ENCODE data around the gene FAM9C.

The FAM9C gene

DNA sequence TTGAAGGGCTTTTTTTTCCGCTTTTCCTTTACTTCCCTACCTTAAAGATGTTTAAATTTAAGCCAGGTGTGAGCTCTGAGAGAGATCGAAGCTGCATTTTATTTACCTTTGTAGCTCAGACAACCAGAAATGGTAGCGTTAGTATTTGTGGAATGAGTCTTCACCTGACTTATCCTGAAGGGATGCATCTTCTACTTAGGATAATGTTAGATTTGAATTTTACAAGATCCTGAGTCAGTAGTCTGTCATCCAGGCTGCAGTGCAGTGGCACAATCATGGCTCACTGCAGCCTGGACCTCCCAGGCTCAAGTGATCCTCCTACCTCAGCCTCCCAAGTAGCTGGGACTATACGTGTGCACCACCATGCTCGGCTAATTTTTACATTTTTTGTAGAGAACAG, 43.3 kb downstream of the FAM9C start:
- Histone ChIP-seq H3K36me3 (ENCODE audit: control insufficient read depth in 1 of 2, insufficient read depth in 2 of 2, low read length in 2 of 2) (no peaks in the 10 kb centered on the region), H3K27me3 (ENCODE audit: low read depth, low read length) (no peaks in the 10 kb centered on the region), H3K4me1 (ENCODE audit: control insufficient read depth in 1 of 2, insufficient read depth in 2 of 2, low read length in 2 of 2) (peaks cover 0 to 9% of the 10 kb centered on the region in 2 donors), H3K4me3 (ENCODE audit: low read depth in 1 of 2, low read length in 2 of 2) (no peak overlapping the region), H3K9me3 (ENCODE audit: control insufficient read depth in 1 of 2, low read length in 2 of 2) (no peaks in the 10 kb centered on the region), H3K27ac (ENCODE audit: low read length) (no peak overlapping the region)

DNA sequence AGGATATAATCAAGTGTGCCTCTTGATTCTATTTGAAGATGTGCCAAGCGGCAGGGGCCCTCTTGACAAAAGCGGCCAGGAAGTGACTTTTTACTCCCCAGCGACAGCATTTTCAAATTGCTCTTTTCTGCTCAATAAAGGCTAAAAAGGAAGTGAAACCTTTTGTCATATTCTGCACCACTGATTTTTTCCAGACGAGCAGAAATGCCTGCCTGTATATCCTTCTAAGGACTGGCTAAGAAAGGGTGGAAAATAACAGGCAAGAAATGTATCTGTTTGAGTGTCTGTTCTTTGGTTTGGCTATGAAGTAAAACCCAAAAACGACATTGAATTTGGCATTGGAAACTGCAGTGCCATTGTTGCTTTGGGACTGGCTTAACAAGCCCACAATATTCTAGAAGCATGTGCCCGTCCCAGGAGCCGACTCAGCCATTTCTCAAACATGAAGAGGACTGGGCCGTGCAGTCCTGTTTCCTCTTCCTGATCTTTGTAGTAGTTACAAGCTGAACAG, 44.1 kb downstream of the FAM9C start:
- no peak overlapping the region for H3K4me3 ChIP-seq (ENCODE audit: low read depth in 1 of 2, low read length in 2 of 2)
- peaks cover 0 to 9% of the 10 kb centered on the region in 2 donors for H3K4me1 ChIP-seq (ENCODE audit: control insufficient read depth in 1 of 2, insufficient read depth in 2 of 2, low read length in 2 of 2)
- peak overlapping the region; percentile 67 for H3K27ac ChIP-seq (ENCODE audit: low read length)

DNA sequence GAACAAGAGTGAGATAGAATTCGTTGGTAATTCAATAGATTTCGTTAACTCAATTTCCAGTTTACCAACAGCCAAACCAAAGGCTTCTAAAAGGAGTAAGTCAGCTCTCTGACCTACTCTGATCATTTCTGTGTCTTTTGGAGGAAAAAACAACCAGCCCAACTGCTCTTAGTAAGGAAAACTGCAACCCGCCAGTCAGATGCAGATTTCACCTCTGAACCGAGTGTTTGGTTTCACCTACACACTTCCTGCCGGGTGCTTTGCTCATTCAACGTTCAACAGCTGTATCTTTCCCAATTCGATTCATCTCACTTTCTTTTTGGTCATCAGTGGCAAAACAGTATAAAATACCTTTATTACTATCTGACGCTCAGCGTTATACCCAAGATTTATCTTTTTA, 45.0 kb downstream of the FAM9C start:
- Histone ChIP-seq H3K9me3 (ENCODE audit: control insufficient read depth in 1 of 2, low read length in 2 of 2) (no peaks in the 10 kb centered on the region), H3K36me3 (ENCODE audit: control insufficient read depth in 1 of 2, insufficient read depth in 2 of 2, low read length in 2 of 2) (no peaks in the 10 kb centered on the region), H3K4me3 (ENCODE audit: low read depth in 1 of 2, low read length in 2 of 2) (no peak overlapping the region), H3K27me3 (ENCODE audit: low read depth, low read length) (no peaks in the 10 kb centered on the region), H3K27ac (ENCODE audit: low read length) (no peak overlapping the region), H3K4me1 (ENCODE audit: control insufficient read depth in 1 of 2, insufficient read depth in 2 of 2, low read length in 2 of 2) (peaks cover 0 to 9% of the 10 kb centered on the region in 2 donors)

More for the DNA sequence above, 44.1 kb downstream of the FAM9C start:
- H3K36me3 ChIP-seq (ENCODE audit: control insufficient read depth in 1 of 2, insufficient read depth in 2 of 2, low read length in 2 of 2), result no peaks in the 10 kb centered on the region
- H3K9me3 ChIP-seq (ENCODE audit: control insufficient read depth in 1 of 2, low read length in 2 of 2), result no peaks in the 10 kb centered on the region
- no peaks in the 10 kb centered on the region for H3K27me3 ChIP-seq (ENCODE audit: low read depth, low read length)

DNA sequence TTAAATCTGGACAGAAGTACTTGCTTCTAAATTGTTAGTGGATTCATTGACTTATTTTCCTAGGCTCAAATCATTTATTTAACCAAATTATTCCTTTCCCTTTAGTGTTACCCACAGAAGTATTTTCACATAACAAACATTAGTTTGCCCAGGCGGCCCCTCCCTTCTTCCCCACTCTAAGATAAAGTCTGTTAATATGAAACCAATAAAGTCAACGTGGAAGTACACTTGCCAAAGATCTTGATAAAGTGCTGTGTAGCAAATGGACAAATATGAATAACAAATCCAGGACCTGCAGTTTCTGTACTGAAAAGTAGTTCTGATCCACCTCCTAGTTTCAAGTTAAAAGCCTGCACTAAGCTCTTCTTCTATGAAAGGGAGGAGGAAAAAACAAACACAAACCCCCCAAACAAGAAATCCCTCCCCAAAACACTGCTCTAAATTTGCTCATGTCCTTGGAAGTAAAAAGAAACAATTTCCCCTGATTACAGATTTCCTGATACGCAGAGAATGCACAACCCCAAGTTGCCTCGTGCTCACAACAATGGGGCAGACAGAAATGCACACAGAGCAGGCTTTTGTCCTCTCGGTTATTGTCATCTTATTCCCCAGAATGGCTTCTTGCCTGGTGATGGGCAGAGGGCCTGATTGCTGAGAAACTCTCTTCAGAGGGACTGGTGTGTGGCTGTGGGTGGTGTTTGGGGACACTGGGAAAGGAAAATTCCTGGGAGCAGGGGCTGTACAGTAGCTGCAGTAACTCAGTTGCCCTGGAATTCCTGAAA, 46.3 kb downstream of the FAM9C start:
- Histone ChIP-seq H3K4me3 (ENCODE audit: low read depth in 1 of 2, low read length in 2 of 2) (no peak overlapping the region), H3K27me3 (ENCODE audit: low read depth, low read length) (no peaks in the 10 kb centered on the region), H3K36me3 (ENCODE audit: control insufficient read depth in 1 of 2, insufficient read depth in 2 of 2, low read length in 2 of 2) (no peaks in the 10 kb centered on the region), H3K4me1 (ENCODE audit: control insufficient read depth in 1 of 2, insufficient read depth in 2 of 2, low read length in 2 of 2) (peaks cover 3 to 9% of the 10 kb centered on the region in 2 donors), H3K9me3 (ENCODE audit: control insufficient read depth in 1 of 2, low read length in 2 of 2) (no peaks in the 10 kb centered on the region), H3K27ac (ENCODE audit: low read length) (peak overlapping the region; percentile 67)

DNA sequence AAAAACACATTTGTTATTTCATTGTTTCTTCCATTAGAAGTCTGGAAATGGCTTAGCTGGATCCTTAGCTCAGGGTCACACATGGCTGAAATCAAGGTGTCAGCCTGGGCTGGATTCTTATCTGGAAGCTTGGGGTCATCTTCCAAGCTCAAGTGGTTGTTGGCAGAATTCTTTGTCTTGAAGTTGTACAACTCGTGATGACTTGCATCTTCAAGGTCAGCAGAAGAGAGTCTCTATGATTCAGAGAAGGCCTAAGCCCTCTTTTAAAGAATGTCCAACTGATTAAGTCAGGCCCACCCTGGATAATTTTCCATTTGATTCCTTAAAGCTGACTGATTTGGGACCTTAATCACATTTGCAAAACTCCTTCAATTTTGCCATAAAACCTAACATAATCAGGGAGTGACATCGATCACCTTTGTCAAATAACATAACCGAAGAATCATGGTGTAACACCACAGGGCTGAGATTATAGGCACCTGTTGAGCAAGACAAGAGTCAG, 47.4 kb downstream of the FAM9C start:
- no peaks in the 10 kb centered on the region for H3K36me3 ChIP-seq (ENCODE audit: control insufficient read depth in 1 of 2, insufficient read depth in 2 of 2, low read length in 2 of 2)
- H3K4me1 ChIP-seq (ENCODE audit: control insufficient read depth in 1 of 2, insufficient read depth in 2 of 2, low read length in 2 of 2), result peaks cover 3 to 9% of the 10 kb centered on the region in 2 donors
- H3K9me3 ChIP-seq (ENCODE audit: control insufficient read depth in 1 of 2, low read length in 2 of 2), result no peaks in the 10 kb centered on the region
- no peak overlapping the region for H3K4me3 ChIP-seq (ENCODE audit: low read depth in 1 of 2, low read length in 2 of 2)
- H3K27me3 ChIP-seq (ENCODE audit: low read depth, low read length), result no peaks in the 10 kb centered on the region
- H3K27ac ChIP-seq (ENCODE audit: low read length), result no peak overlapping the region

DNA sequence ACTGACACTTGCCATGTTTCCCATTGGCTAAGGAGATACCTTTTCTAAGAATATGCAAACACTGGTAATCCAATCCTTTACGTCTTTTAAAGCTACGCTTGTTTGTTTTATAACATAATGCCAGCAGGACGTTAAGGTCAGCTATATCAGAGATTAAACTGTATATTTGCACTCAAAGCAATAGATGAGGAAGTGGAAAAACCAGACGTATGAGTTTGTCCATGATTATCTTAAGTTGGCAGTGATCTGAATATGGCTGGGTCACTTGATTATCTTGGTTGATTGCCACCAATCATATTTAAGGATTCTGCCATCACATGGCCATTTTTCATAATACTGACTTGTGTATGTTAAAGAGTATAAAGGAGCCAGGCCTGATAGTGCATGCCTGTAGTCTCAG, 50.1 kb downstream of the FAM9C start:
- Histone ChIP-seq H3K27ac (ENCODE audit: low read length) (no peak overlapping the region), H3K36me3 (ENCODE audit: control insufficient read depth in 1 of 2, insufficient read depth in 2 of 2, low read length in 2 of 2) (no peaks in the 10 kb centered on the region), H3K27me3 (ENCODE audit: low read depth, low read length) (no peaks in the 10 kb centered on the region), H3K4me1 (ENCODE audit: control insufficient read depth in 1 of 2, insufficient read depth in 2 of 2, low read length in 2 of 2) (peaks cover 1 to 3% of the 10 kb centered on the region in 2 donors), H3K4me3 (ENCODE audit: low read depth in 1 of 2, low read length in 2 of 2) (no peak overlapping the region), H3K9me3 (ENCODE audit: control insufficient read depth in 1 of 2, low read length in 2 of 2) (no peaks in the 10 kb centered on the region)

DNA sequence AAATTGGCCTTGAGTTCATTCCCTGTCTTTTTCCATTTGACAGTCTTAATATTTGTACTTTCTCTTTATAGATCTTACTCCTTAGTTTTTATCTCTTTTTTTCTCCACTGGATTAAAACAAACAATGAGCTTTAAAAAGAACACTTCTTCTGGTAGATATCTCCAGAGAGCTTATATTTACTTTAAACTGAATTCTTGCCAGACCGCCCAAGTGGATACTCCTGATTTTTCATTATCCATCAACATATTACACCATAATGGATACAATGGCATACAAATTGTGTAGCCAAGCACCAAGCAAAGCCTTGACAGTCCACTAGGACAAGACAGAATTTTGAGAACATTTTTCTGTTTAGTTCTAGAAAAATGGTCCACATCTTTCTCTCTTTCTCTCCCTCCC, 50.6 kb downstream of the FAM9C start:
- H3K9me3 ChIP-seq (ENCODE audit: control insufficient read depth in 1 of 2, low read length in 2 of 2), result no peaks in the 10 kb centered on the region
- H3K4me1 ChIP-seq (ENCODE audit: control insufficient read depth in 1 of 2, insufficient read depth in 2 of 2, low read length in 2 of 2), result peaks cover 0 to 3% of the 10 kb centered on the region in 2 donors
- H3K27ac ChIP-seq (ENCODE audit: low read length), result no peak overlapping the region
- H3K27me3 ChIP-seq (ENCODE audit: low read depth, low read length), result no peaks in the 10 kb centered on the region
- H3K36me3 ChIP-seq (ENCODE audit: control insufficient read depth in 1 of 2, insufficient read depth in 2 of 2, low read length in 2 of 2), result no peaks in the 10 kb centered on the region
- H3K4me3 ChIP-seq (ENCODE audit: low read depth in 1 of 2, low read length in 2 of 2), result no peak overlapping the region

DNA sequence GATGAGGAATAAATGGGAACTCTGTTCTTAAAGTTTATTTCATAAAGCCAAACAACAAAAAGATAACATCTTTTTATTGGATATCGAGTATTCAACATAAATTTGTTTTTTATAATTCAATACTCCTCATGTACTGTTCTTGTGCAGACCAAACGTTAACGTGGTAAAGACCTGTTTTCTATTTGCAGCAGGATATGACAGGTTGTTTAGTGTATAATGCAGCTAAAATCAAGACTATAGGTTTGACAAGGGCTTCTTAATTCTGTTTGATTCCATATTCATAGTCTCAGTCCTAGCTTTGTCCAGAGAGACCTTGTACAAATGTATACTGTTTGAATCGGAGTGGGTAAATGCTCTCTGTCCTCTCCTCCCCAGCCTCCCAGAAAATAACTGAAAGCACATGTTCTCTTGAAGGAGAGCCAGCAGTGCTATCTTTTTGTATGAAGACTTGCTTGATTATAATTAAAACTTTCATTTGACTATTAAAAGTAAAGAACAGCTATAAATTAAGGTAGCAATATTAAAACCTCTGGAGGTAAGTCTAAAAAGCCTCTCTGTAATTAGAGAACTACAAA, 51.8 kb downstream of the FAM9C start:
- H3K36me3 ChIP-seq (ENCODE audit: control insufficient read depth in 1 of 2, insufficient read depth in 2 of 2, low read length in 2 of 2), result no peaks in the 10 kb centered on the region
- H3K4me3 ChIP-seq (ENCODE audit: low read depth in 1 of 2, low read length in 2 of 2), result no peak overlapping the region
- H3K27ac ChIP-seq (ENCODE audit: low read length), result no peak overlapping the region
- peaks cover 0 to 3% of the 10 kb centered on the region in 2 donors for H3K4me1 ChIP-seq (ENCODE audit: control insufficient read depth in 1 of 2, insufficient read depth in 2 of 2, low read length in 2 of 2)
- no peaks in the 10 kb centered on the region for H3K27me3 ChIP-seq (ENCODE audit: low read depth, low read length)
- no peaks in the 10 kb centered on the region for H3K9me3 ChIP-seq (ENCODE audit: control insufficient read depth in 1 of 2, low read length in 2 of 2)

DNA sequence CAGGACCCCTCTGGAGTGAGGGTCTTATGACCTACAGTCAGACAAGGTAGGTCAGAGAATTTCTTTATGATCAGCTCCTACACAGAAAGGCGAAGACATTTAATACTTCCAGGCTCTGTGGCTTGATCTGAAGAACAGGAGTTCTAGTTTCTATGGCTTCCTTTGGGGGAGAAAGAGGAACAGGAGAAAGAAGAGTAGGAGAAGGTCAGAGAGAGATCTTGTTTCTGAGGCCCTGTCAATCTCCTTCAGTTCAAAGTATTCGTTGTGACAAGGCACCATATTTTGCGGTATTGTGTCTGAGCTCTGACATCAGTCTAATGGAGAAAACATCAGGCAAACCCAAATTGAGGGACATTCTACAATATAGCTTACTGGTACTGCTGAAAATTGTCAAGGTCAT, 52.8 kb downstream of the FAM9C start:
- H3K4me1 ChIP-seq (ENCODE audit: control insufficient read depth in 1 of 2, insufficient read depth in 2 of 2, low read length in 2 of 2), result peaks cover 0 to 3% of the 10 kb centered on the region in 2 donors
- no peaks in the 10 kb centered on the region for H3K9me3 ChIP-seq (ENCODE audit: control insufficient read depth in 1 of 2, low read length in 2 of 2)
- no peaks in the 10 kb centered on the region for H3K27me3 ChIP-seq (ENCODE audit: low read depth, low read length)
- H3K36me3 ChIP-seq (ENCODE audit: control insufficient read depth in 1 of 2, insufficient read depth in 2 of 2, low read length in 2 of 2), result no peaks in the 10 kb centered on the region
- no peak overlapping the region for H3K27ac ChIP-seq (ENCODE audit: low read length)
- no peak overlapping the region for H3K4me3 ChIP-seq (ENCODE audit: low read depth in 1 of 2, low read length in 2 of 2)

DNA sequence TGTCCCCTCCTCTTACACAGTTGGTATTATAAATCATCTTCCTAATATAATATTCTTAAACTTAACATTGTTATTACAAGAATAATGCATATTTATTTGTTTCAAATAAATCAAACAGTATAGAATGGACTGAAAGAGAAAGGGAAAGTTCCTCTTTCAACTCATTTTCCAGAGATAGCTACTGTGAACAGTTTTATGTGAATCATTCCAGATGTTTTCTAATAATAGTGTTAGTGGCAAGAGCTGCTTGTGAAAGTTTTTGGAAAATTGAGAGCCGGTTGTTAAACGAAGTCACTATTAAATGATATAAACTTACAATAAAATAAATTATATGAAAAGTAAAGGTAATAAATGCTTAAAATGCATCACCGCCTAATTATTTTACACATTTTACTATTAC, 55.0 kb downstream of the FAM9C start:
- H3K4me3 ChIP-seq (ENCODE audit: low read depth in 1 of 2, low read length in 2 of 2), result no peak overlapping the region
- no peak overlapping the region for H3K27ac ChIP-seq (ENCODE audit: low read length)
- H3K27me3 ChIP-seq (ENCODE audit: low read depth, low read length), result no peaks in the 10 kb centered on the region
- H3K9me3 ChIP-seq (ENCODE audit: control insufficient read depth in 1 of 2, low read length in 2 of 2), result no peaks in the 10 kb centered on the region
- H3K4me1 ChIP-seq (ENCODE audit: control insufficient read depth in 1 of 2, insufficient read depth in 2 of 2, low read length in 2 of 2), result peaks cover 0 to 3% of the 10 kb centered on the region in 2 donors
- no peaks in the 10 kb centered on the region for H3K36me3 ChIP-seq (ENCODE audit: control insufficient read depth in 1 of 2, insufficient read depth in 2 of 2, low read length in 2 of 2)

DNA sequence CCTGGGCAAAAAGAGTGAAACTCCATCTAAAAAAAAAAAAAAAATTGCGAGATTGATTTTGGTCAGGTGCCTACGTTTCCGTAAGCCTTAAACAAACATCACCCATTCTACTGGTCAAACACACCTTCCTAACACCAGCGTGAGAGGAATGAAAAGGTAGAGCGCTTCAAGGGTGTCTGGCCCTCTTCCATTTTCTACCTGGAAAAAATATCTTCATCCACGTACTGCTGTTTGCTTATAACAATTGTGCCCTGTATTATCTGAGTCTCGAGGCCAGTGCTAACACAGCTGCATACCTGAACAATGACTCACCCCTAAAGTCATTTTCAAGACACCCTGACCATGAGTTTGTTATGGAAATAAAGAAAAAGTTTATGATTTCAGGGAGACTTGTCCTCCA, 55.6 kb downstream of the FAM9C start:
- no peak overlapping the region for H3K4me3 ChIP-seq (ENCODE audit: low read depth in 1 of 2, low read length in 2 of 2)
- H3K27me3 ChIP-seq (ENCODE audit: low read depth, low read length), result no peaks in the 10 kb centered on the region
- H3K27ac ChIP-seq (ENCODE audit: low read length), result no peak overlapping the region
- no peaks in the 10 kb centered on the region for H3K4me1 ChIP-seq (ENCODE audit: control insufficient read depth in 1 of 2, insufficient read depth in 2 of 2, low read length in 2 of 2)
- no peaks in the 10 kb centered on the region for H3K9me3 ChIP-seq (ENCODE audit: control insufficient read depth in 1 of 2, low read length in 2 of 2)
- H3K36me3 ChIP-seq (ENCODE audit: control insufficient read depth in 1 of 2, insufficient read depth in 2 of 2, low read length in 2 of 2), result no peaks in the 10 kb centered on the region
